Suppressor macrophage treated with lipopolysaccharide for 4 hours (primary cell): ENCODE data around the gene PDYN.

Source experiments
- DNase-seq: peaks from one replicate; pipeline ENCODE4 v3.0.0-alpha.2; 2020

Gene PDYN

DNA sequence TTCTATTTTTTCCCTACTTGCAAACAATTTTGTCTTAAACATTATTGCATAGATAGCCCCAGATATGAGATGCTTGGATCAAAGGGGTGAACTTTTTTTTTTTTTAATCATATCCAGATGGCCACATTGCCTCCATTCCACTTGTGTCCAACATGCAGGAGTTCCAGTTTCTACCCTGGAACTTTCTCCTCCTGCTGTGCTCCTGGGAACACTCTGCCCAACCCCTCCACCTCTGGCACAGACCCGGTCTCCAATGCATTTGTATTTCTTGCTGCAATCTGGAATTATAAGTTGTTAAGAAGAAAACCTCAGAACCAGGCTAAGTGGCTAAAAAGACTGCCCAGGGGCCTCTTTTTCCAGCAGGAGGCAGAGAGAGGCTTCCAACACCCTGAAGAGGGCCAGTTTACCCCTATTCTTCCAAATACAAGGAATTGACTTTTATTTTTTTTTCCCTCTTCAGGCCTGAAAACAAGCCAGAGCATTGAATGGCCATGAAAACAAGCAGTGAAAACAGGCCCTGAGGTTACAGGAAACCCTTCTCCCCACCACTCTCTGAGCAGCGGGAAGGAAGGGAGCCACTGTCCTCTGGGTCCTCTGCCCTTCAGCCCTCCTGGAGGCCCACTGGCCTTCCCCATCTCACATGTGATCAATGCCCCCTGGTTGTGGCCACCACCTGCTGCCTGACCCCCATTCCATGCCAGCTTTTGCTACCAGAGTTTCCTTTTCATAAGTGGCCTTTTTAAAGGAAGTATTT, 44.3 kb downstream of the PDYN start:
- no peak for DNase-seq

DNA sequence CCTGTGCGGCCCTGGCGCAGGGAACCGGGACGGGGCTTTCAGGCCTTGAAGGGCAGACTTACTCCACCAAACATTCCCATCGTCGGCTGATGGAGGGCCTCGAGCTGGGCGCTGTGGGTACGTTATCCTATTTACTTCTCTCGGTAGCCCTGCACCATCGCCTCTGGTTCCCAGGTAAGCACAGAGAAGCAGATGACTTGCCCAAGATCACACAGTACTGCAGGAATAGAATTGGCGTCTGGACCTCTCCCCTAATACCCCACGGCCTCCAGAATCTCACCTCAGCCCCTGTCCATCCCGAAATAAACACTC, 46.4 kb downstream of the PDYN start:
- DNase-seq, result no peak

DNA sequence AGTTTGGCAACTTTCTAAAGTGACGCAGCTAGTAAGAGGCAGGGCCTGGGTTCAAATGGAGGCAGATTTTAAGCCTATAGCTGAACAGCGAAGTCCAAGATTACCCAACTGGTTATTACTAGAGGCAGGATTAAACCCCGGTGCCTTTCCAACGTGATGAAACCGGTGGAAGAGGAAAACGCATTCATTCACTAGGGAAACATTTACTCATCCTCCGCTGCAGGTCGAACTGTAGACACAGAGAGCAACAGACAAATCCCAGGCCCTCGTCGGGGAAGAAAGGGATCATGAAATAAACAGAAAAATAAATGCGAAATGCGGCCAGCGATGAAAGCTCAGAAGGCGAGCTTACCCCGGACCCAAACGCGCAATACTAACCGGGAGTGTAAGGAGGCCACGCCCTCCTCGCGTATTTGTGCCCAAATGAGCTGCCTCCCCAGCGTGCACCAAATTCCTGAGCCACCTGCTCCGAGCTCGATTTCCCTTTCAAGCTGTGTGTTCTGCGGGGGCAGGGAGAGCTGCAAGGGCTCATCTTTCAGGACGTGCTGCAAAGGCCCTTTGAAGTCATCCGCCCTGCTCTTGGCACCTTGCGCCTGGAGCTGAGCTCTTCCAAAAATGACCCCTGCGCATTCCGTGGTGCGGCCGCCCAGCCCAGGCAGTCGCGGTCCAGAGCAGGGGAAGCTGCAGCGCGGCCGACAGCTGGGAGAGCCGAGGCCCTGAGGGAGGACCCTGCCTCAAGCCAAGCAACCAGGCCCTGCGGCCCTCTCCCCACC, 46.9 kb downstream of the PDYN start:
- DNase-seq, result peak; percentile 93

DNA sequence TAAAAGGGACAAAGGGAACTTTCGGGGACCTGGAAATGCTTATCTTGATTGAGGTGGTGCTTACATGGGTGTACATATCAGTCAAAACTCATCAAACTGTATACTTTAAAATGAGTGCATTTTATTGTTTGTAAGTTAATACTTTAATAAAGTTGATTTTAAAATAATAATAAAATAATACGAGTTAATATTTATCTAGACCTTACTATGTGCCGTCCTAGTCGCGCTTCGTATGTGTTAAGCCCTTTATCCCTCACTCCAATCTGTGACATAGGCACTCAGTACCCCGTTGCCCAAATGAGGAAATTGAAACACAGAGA, 47.5 kb downstream of the PDYN start:
- no peak for DNase-seq

DNA sequence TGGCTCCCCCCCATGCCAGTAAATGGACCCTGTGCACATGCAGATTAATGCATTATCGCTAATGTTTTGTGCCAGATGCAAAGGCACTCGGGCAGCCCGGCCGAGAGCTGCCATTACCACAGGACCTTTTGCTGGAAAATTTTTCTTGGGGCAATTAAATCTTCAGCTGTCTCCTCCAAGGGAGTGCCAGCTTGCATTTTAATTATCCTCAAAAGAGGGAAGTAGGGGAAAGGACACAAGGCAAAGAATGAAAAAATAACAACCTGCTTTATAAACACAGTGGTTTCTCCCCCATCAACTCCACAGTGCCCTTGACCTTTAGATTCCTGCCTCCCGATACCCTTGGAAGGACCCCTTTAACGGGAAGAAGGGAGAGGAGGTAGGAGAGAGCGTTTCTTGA, 48.2 kb downstream of the PDYN start:
- DNase-seq, result peak; percentile 35

DNA sequence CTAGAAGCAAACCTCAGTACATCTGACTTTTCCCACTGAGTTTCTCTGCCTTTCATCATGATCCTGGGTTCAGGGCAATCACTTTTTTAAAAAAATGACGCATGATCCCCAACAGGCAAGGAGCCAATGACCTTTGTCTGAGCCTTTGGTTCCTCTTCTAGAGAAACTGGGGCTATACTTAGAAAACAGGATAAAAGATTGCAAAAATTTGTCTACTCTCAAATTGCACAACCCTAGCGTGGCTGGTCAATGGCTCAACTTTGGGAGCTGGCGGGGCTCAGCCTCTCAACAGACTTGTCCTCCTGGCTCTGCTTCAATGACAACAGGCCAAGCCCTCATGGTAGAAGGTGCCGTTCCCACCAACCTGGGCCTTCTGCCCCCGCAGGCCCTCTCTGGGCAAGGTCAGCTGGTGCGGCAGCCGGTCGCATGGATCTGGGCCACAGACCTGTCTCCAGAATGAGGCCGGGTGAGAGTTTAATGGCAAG, 48.7 kb downstream of the PDYN start:
- DNase-seq, result peak; percentile 97

DNA sequence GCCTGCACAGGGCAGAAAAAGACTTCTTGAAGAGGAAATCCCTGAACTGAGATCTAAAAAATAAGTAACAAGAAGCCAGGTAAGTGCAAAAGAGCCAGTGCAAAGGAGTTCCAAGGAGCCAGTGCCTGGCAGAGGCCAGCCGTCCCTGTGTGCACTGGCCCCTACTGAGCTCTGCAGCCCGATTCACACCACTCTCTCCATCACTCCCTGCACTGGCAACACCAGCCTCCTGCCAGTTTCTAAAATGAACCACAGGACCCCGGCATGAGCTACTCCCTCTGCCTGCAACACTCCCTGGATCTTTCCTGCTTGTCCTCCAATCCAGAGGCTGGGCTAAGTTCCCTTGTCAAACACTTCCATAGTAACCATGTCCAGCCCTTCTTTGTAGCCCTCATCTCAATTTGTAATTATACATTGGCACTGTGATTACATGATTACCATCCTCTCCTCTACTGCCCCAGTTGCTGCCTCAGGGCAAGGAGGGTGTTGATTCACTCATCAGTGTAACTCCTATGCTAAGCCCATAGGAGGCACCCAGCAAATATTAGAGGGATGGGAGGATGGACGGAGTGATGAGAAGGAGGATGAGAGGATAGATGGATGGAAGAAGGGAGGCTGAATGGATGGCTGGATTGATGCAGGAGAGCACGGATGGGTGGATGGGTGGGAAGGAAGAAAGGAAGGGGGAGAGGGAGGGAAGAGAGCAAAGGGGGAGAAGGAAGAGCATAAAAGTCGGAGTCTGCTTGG, 49.3 kb downstream of the PDYN start:
- DNase-seq, result peak; percentile 46

DNA sequence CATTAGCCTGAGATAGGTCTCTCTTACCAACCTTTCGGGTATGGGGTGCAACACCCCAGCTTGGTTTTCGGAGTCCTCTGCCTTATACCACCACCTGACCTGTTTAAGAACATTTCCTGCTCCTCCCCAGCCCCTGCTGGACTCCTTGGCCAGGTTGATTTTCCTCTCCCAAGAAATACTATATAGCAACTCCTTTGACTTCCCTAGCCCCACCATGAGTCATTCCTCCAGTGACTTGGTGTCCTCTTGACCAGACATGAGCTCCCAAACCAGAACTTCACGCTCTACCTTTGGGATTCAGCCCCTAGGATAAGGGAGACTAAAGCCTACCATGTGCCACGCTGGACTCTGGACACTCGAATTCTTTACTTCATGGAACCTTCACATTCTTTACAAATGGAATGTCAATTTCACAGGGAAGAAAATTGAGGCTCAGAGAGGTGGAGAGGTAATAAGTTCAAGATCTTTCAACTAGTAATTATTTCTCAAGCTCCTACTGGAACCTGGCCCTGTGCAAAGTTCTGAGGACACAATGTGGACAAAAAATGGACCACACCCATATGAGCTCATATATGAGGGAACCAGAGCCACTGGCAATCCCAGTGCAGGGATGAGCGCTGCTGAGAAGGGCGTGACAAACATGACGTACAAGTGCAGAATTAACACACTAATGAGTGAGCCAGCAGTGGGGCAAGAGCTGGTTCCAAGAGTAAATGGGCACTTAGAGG, 50.4 kb downstream of the PDYN start:
- peak; percentile 95 for DNase-seq

DNA sequence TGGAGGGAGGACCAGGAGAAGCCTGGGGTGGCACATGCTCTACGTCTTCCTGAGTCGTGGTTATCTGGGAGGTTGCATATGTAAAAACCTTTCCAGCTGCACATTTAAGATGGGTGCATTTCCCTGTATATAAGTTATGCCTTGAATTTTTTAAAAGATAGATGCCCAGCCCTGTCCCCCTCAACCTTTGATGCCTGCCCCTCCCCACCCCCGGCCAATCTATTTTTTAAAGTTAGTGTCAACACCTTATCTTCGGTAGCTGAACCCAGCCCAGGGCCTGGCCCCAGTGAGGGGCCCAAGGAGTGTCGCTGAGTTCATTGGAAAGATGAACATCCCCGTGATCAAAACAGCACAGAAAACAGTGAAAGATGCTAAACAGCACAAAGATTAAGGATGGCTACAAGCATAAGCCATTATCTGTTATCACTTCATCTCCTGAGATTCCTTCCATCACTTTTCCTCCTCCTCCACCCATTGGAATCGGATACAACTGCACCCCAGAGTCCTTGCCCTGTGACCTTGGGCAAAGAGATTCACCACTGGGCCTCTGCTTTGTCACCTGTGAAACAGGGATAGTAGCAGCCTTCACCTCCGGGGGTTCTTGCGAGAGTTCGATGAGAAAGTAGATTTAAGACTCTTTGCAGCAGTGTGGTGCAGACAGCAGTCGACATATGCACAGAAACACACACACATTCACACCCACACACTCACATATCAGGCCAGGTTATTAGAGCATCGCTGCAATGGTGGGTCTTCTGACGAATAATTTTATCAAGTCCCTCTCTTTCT, 51.2 kb downstream of the PDYN start:
- no peak for DNase-seq

DNA sequence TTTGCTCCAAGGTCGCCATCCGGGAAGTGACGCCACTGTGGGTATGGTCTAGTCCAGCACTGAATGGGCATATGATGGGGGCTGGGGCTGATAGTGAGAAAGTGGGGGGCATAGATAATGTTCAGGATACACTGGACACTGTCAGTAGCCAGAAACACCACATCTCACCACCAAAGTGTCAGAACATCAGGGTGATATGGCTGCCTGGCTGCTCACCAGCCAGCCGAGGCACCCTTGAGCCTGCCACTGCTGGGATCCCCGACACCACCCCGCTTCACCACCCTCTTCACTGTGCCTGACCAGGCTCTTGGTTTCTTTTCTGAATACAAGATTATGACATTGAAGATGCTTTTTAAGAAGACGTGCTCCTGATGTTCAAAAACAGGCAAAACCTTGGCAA, 51.8 kb downstream of the PDYN start:
- no peak for DNase-seq

DNA sequence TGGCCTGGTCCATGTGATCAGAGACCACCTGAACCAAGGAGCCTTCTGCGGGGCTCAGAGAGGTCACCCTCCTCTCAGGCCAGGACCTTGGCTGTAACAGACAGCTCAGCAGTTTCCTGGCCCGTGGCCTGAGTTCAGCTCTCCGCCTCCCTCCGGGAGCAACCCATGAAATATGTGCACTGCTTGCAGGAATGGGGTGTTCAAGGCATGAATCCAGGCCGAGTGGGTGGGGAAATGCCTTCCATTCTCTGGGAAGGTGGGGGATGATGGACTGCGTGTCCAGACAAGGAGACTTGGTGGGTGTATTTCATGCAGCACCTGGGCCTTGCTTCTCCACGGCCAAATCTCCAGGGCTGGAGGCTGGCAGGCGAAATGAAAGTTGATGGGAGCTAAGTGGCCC, 52.6 kb downstream of the PDYN start:
- DNase-seq, result no peak

DNA sequence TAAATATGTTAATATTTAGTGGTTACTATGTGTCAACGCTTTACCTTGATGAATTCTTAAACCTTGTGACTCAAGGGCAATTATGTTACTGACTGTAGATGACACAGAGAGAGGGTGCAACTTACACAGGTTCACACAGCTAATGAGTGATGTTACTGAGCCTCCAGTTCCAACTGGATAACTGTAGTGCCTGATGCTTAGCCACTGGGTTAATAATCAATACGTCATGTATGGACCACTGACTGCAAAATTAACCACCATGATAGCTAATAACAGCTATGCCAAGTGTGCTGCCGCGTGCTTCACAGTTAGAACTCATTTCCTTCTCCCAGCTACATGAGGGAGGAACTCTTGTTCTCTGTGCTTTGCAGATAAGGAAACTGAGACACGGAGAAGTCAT, 53.3 kb downstream of the PDYN start:
- no peak for DNase-seq

DNA sequence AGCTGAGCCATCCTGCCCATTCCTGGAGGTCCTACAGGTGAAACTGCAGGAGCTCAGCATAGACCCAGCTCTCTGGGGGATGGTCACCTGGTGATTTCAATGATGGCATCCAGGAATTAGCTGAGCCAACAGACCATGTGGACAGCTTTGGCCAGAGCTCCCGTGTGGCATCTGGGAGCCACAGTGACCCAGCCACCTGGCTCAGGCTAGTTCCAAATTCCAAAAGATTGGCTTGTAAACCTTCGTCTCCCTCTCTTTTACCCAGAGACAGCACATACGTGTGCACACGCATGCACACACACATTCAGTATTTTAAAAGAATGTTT, 54.6 kb downstream of the PDYN start:
- no peak for DNase-seq

DNA sequence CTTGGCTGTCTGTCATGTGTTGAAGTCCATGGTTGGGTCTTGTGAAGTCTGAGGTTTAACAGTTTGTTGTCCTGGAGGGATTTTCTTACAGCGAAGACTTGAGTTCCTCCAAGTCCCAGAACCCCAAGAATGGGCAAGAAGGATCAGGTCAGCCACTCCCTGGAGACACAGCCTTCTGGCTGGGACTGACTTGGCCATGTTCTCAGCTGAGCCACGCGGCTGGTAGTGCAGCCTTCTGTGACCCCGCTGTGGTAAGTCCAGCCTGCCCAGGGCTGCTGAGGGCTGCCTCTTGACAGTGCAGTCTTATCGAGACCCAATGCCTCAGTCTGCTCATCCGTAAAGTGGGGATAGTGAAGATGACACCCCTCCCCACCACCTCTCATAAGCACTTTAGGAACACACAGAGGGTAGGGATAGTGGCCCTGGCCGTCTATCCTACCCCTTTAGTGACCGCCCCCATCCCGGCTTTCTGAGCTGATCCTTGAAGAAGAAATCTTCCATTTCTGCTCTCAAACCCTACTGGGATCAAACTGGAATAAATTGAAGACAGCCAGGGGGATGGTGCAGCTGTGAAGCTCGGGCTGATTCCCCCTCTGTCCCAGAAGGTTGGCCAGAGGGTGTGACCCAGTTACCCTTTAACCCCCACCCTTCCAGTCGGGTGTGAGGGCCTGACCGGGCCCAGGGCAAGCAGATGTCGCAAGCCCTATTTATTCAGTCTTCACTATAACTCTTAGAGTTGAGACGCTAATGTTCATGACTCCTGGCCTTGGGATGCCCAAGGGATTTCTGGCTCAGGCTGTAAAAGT, 55.2 kb downstream of the PDYN start:
- no peak for DNase-seq

DNA sequence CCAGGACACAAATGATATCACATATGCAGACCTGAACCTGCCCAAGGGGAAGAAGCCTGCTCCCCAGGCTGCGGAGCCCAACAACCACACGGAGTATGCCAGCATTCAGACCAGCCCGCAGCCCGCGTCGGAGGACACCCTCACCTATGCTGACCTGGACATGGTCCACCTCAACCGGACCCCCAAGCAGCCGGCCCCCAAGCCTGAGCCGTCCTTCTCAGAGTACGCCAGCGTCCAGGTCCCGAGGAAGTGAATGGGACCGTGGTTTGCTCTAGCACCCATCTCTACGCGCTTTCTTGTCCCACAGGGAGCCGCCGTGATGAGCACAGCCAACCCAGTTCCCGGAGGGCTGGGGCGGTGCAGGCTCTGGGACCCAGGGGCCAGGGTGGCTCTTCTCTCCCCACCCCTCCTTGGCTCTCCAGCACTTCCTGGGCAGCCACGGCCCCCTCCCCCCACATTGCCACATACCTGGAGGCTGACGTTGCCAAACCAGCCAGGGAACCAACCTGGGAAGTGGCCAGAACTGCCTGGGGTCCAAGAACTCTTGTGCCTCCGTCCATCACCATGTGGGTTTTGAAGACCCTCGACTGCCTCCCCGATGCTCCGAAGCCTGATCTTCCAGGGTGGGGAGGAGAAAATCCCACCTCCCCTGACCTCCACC, 56.4 kb downstream of the PDYN start:
- DNase-seq, result no peak

DNA sequence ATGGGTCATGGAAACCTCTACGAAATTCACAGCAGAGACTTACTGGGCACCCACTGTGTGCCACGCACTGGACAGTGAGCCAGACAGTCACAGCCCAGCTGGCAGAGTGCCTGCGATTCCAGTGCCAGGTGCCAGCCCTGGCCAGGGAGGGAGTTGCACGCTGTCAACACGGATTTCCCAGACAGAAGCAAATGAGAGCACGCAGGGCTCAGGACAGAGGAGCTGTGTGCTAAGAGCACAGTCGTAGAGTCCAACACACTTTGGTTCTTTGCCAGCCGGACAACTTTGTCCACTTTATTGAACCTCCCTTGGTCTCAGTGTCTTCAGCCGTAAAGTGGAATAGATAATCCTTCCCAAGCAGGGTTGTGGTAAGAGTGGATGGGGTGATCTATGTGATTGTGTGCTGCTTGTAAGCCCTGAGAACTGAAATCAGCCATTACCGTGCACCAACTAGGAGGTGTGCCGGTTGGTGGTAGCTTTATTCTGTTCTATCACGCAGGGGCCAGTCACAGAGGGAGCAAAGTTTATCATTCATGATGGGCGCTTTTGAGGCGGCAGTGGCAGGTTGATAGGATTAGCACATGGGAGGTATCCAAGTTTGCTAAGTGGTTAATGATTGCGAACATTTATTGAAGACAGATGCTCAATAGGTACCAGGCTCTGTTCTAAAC, 58.0 kb downstream of the PDYN start:
- no peak for DNase-seq

DNA sequence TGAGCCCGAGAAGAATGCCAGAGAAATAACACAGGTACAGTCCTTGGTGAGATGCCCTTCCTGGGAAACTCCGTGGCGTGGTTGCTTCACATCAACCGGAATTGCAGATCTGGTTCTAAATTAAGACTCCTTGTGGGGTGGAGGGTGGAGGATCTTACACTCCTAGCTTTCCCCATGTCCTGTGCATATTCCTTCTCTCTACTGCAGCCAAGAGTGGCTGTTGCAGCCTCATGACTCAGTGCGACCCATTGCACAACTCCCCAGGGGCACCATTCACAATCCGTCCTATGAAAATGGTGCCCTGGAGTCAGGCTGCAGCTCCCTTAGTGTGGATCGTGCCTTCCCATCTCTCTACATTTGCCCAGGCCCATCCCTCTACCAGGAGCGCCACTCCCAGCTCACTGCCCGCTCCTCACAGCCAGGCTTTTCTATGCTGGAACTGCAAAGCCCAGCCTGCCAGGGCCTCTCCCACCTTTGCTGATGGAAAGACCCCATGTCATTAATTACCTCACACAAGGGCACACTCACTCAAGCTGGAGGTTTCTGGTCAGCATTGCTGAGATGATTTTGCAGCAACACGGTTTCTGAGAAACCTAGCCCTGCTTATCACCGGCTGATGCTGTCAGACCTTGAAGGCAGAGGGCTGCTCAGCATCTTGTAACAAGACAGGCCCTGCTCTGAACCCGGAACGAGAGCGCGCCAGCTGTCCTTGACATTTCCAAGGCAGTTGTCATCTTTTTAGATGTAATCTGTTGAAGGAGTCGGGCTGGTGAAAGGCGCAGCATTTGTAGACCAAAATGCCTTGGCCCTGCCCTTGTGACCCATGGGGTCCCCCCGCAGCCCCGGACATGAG, 58.9 kb downstream of the PDYN start:
- DNase-seq, result peak; percentile 84

DNA sequence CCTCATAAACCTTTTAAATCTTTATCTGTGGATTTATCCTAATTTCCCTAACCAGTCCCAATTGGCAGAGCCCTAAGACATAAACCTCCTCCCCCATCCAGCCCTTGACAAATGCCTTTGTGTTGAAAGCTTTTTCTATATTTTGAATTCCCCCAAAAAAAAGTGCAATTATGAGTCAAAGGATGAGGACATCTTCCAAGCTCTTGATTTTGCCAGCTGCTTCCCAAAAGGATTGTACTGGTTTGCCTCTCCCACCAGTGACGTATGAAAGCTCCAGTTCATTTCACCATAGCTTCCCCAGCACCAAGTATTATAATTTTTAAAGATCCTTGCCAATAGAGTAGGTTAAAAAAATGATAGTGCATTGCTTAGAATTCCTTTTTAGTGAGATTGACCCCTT, 59.7 kb downstream of the PDYN start:
- DNase-seq, result peak; percentile 84

DNA sequence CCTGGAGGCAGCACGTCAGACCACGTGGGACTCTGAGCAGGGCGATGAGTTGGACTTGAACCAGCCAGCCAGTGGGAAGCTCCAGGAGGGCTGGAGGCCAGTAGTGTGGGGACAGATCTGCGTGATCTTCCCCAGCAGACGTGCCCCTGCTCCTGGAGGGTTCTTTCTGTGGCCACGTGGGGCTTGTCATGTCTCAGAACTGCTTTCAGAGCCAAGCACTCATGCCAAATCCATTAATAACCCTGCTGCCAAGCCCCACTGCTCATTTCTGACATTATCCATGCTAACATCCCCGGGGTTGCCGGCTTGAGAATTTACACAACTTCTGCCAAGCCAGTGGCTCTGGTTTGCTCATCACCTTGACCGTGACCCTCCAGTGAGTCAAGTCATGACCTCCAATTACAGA, 60.4 kb downstream of the PDYN start:
- DNase-seq, result peak; percentile 62

DNA sequence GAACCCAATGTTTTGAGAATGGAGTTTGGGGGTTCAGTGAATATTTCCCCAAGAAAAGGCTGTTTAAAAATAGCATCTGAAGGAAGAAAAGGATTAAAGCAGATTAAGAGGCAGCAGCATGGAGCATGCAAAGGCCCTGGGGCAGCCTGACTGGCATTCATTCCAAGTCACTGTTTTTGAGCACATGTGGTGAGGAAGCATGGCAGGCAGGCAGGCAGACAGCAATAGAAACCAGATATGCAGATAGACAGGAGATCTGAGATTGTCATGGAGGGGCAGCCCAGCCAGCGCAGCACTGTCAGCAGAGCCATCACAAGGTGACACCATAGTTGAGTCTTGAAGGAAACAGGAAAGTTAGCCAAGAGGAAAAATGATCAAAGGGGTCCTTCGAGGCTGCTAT, 60.9 kb downstream of the PDYN start:
- DNase-seq, result no peak
